22Rv1 (cell line): ENCODE measurements around the gene CRELD2.

Experiments
- CTCF ChIP-seq: fragments of 450-650 bp; IDR thresholded peaks from 2 replicates; pipeline ENCODE4 v1.5.1; 2017; ENCODE audit warnings: mild to moderate bottlenecking
- ZFX ChIP-seq: fragments of 450-650 bp; IDR thresholded peaks from 2 replicates; pipeline ENCODE4 v1.6.1; 2017; ENCODE audit warnings: antibody characterized with exemption, borderline replicate concordance

GRCh38 chr22:49916831-49917230 lies 1.6 kb upstream of the CRELD2 start:
- TF ChIP-seq CTCF (no peak), ZFX (no peak)
